Uterus (tissue), 2 donors: Measurements from ENCODE around the gene WIPF3.

Experiments
- POLR2A ChIP-seq, 2 donors: fragments of 450-650 bp; IDR thresholded peaks; one replicate each; pipeline ENCODE4 v1.6.1; 2016; ENCODE audit warnings: antibody characterized with exemption in 2 of 2, mild to moderate bottlenecking in 1 of 2, moderate library complexity in 1 of 2
- TF ChIP-seq, protein P1 (sequence below), 4 experiments: fragments of 200-600 bp in 2 of 4; fragments of 450-650 bp in 2 of 4; sonication (generic) in 2 of 4; IDR thresholded peaks; one replicate each; pipeline ENCODE4 v1.5.1; 2016 to 2019; ENCODE audit warnings: antibody characterized with exemption in 4 of 4, mild to moderate bottlenecking in 2 of 4, moderate library complexity in 1 of 4

GRCh38 chr7:29853072-29853471 lies 46.8 kb downstream of the WIPF3 start:
- TF ChIP-seq, protein P1, sequence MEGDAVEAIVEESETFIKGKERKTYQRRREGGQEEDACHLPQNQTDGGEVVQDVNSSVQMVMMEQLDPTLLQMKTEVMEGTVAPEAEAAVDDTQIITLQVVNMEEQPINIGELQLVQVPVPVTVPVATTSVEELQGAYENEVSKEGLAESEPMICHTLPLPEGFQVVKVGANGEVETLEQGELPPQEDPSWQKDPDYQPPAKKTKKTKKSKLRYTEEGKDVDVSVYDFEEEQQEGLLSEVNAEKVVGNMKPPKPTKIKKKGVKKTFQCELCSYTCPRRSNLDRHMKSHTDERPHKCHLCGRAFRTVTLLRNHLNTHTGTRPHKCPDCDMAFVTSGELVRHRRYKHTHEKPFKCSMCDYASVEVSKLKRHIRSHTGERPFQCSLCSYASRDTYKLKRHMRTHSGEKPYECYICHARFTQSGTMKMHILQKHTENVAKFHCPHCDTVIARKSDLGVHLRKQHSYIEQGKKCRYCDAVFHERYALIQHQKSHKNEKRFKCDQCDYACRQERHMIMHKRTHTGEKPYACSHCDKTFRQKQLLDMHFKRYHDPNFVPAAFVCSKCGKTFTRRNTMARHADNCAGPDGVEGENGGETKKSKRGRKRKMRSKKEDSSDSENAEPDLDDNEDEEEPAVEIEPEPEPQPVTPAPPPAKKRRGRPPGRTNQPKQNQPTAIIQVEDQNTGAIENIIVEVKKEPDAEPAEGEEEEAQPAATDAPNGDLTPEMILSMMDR (IDR thresholded peaks at IDR 0.05): no peak
- TF ChIP-seq POLR2A (IDR thresholded peaks at IDR 0.05): no peak
